ENCODE data around the gene CSMD2. TPM values are rescaled to one million over a fixed set of nuclear protein-coding genes. Genes with fewer than 3 reads are reported as not detected.

The CSMD2 gene
- total and polyA plus RNA-seq, 7 experiments from 2014 or later: 0.02 TPM; not detected in 6

- Histone ChIP-seq H3K36me3 (ENCODE audit: control insufficient read depth in 2 of 3, insufficient read depth in 3 of 3, low read length in 3 of 3) (no peaks in the 10 kb centered on the region), H3K4me1 (ENCODE audit: control insufficient read depth in 2 of 2, insufficient read depth in 2 of 2, low read length in 2 of 2) (no peaks in the 10 kb centered on the region), H3K4me3 (ENCODE audit: low read length) (no peak overlapping the region), H3K9me3 (ENCODE audit: control insufficient read depth in 2 of 3, low read length in 3 of 3) (no peaks in the 10 kb centered on the region), H3K27ac (ENCODE audit: low read depth, low read length) (no peak overlapping the region), H3K27me3 (ENCODE audit: control insufficient read depth in 2 of 2, insufficient read depth in 2 of 2, low read length in 2 of 2) (no peaks in the 10 kb centered on the region)
- DNase-seq (no peak), ATAC-seq (no peak)
- H3K36me3 Mint-ChIP-seq: no peaks in the 10 kb centered on the region
- ChIA-PET POLR2A (no interaction called here), CTCF (no interaction called here)
- H3K4me1 Mint-ChIP-seq: no peaks in the 10 kb centered on the region
- H3K4me3 Mint-ChIP-seq: no peak overlapping the region
- H3K27me3 Mint-ChIP-seq: peaks cover 0 to 11% (median 0%) of the 10 kb centered on the region in 5 donors
- intact Hi-C loops (cut with micrococcal nuclease): no loop called here
- no peaks in the 10 kb centered on the region for H3K9me3 Mint-ChIP-seq
- no peak overlapping the region for H3K27ac Mint-ChIP-seq
Observed at GRCh38 chr1:33946836-33947235, 218.2 kb downstream of the CSMD2 start.

- Mint-ChIP-seq H3K4me3 (no peak overlapping the region), H3K36me3 (no peaks in the 10 kb centered on the region), H3K27ac (no peak overlapping the region), H3K9me3 (peaks cover 0 to 4% (median 0%) of the 10 kb centered on the region in 11 donors), H3K27me3 (peaks cover 0 to 11% (median 0%) of the 10 kb centered on the region in 5 donors), H3K4me1 (no peaks in the 10 kb centered on the region)
- Histone ChIP-seq H3K36me3 (ENCODE audit: control insufficient read depth in 2 of 3, insufficient read depth in 3 of 3, low read length in 3 of 3) (no peaks in the 10 kb centered on the region), H3K27ac (ENCODE audit: low read depth, low read length) (no peak overlapping the region), H3K4me3 (ENCODE audit: low read length) (no peak overlapping the region), H3K27me3 (ENCODE audit: control insufficient read depth in 2 of 2, insufficient read depth in 2 of 2, low read length in 2 of 2) (no peaks in the 10 kb centered on the region), H3K9me3 (ENCODE audit: control insufficient read depth in 2 of 3, low read length in 3 of 3) (no peaks in the 10 kb centered on the region), H3K4me1 (ENCODE audit: control insufficient read depth in 2 of 2, insufficient read depth in 2 of 2, low read length in 2 of 2) (no peaks in the 10 kb centered on the region)
- CTCF ChIA-PET: interaction anchor here (0.6 kb wide), 1 partner anchor 1233 kb away, joined by 3 read pairs; no protein-coding TSS in a partner anchor
- intact Hi-C loops (cut with micrococcal nuclease): no loop called here
- POLR2A ChIA-PET: no interaction called here
- DNase-seq (no peak), ATAC-seq (no peak)
Observed at GRCh38 chr1:33944846-33945245, 220.2 kb downstream of the CSMD2 start.

GRCh38 chr1:33943978-33944377 is 221.1 kb downstream of the CSMD2 start:
- H3K4me3 Mint-ChIP-seq: no peak overlapping the region
- DNase-seq: no peak
- H3K27me3 ChIP-seq (ENCODE audit: control insufficient read depth in 2 of 2, insufficient read depth in 2 of 2, low read length in 2 of 2): no peaks in the 10 kb centered on the region
- intact Hi-C loops (cut with micrococcal nuclease): no loop called here
- no peaks in the 10 kb centered on the region for H3K36me3 Mint-ChIP-seq
- POLR2A ChIA-PET: no interaction called here
- no peaks in the 10 kb centered on the region for H3K4me1 ChIP-seq (ENCODE audit: control insufficient read depth in 2 of 2, insufficient read depth in 2 of 2, low read length in 2 of 2)
- no peak overlapping the region for H3K4me3 ChIP-seq (ENCODE audit: low read length)
- H3K9me3 ChIP-seq (ENCODE audit: control insufficient read depth in 2 of 3, low read length in 3 of 3): peaks cover 0 to 3% (median 0%) of the 10 kb centered on the region in 3 experiments
- no peaks in the 10 kb centered on the region for H3K4me1 Mint-ChIP-seq
- H3K27me3 Mint-ChIP-seq: peaks cover 0 to 14% (median 2%) of the 10 kb centered on the region in 5 donors
- H3K27ac ChIP-seq (ENCODE audit: low read depth, low read length): no peak overlapping the region
- peaks cover 0 to 4% (median 0%) of the 10 kb centered on the region in 11 donors for H3K9me3 Mint-ChIP-seq
- ATAC-seq: no peak
- no peaks in the 10 kb centered on the region for H3K36me3 ChIP-seq (ENCODE audit: control insufficient read depth in 2 of 3, insufficient read depth in 3 of 3, low read length in 3 of 3)
- H3K27ac Mint-ChIP-seq: no peak overlapping the region
- CTCF ChIA-PET: no interaction called here

GRCh38 chr1:33932871-33933270 is 232.2 kb downstream of the CSMD2 start:
- intact Hi-C loops (cut with micrococcal nuclease): no loop called here
- Histone ChIP-seq H3K4me1 (ENCODE audit: control insufficient read depth in 2 of 2, insufficient read depth in 2 of 2, low read length in 2 of 2) (no peaks in the 10 kb centered on the region), H3K9me3 (ENCODE audit: control insufficient read depth in 2 of 3, low read length in 3 of 3) (peaks cover 0 to 1% (median 0%) of the 10 kb centered on the region in 3 experiments), H3K4me3 (ENCODE audit: low read length) (no peak overlapping the region), H3K27me3 (ENCODE audit: control insufficient read depth in 2 of 2, insufficient read depth in 2 of 2, low read length in 2 of 2) (no peaks in the 10 kb centered on the region), H3K27ac (ENCODE audit: low read depth, low read length) (no peak overlapping the region), H3K36me3 (ENCODE audit: control insufficient read depth in 2 of 3, insufficient read depth in 3 of 3, low read length in 3 of 3) (no peaks in the 10 kb centered on the region)
- CTCF ChIA-PET: no interaction called here
- H3K27me3 Mint-ChIP-seq: peaks cover 2 to 47% (median 33%) of the 10 kb centered on the region in 5 donors
- no peak overlapping the region for H3K27ac Mint-ChIP-seq
- DNase-seq (no peak), ATAC-seq (no peak)
- peaks cover 0 to 8% (median 3%) of the 10 kb centered on the region in 11 donors for H3K9me3 Mint-ChIP-seq
- H3K4me1 Mint-ChIP-seq: no peaks in the 10 kb centered on the region
- POLR2A ChIA-PET: no interaction called here
- no peak overlapping the region for H3K4me3 Mint-ChIP-seq
- H3K36me3 Mint-ChIP-seq: no peaks in the 10 kb centered on the region

GRCh38 chr1:33931111-33931475 is 233.9 kb downstream of the CSMD2 start:
- ATAC-seq (no peak), DNase-seq (no peak)
- ChIA-PET CTCF (no interaction called here), POLR2A (no interaction called here)
- Mint-ChIP-seq H3K27ac (no peak overlapping the region), H3K36me3 (no peaks in the 10 kb centered on the region), H3K9me3 (peaks cover 0 to 8% (median 0%) of the 10 kb centered on the region in 11 donors), H3K27me3 (peaks cover 2 to 47% (median 33%) of the 10 kb centered on the region in 5 donors), H3K4me1 (no peaks in the 10 kb centered on the region), H3K4me3 (no peak overlapping the region)
- Histone ChIP-seq H3K27me3 (ENCODE audit: control insufficient read depth in 2 of 2, insufficient read depth in 2 of 2, low read length in 2 of 2) (no peaks in the 10 kb centered on the region), H3K4me3 (ENCODE audit: low read length) (no peak overlapping the region), H3K36me3 (ENCODE audit: control insufficient read depth in 2 of 3, insufficient read depth in 3 of 3, low read length in 3 of 3) (no peaks in the 10 kb centered on the region), H3K27ac (ENCODE audit: low read depth, low read length) (no peak overlapping the region), H3K9me3 (ENCODE audit: control insufficient read depth in 2 of 3, low read length in 3 of 3) (no peaks in the 10 kb centered on the region), H3K4me1 (ENCODE audit: control insufficient read depth in 2 of 2, insufficient read depth in 2 of 2, low read length in 2 of 2) (no peaks in the 10 kb centered on the region)
- intact Hi-C loops (cut with micrococcal nuclease): no loop called here

- no peaks in the 10 kb centered on the region for H3K4me1 ChIP-seq (ENCODE audit: control insufficient read depth in 2 of 2, insufficient read depth in 2 of 2, low read length in 2 of 2)
- H3K4me3 ChIP-seq (ENCODE audit: low read length): no peak overlapping the region
- no peaks in the 10 kb centered on the region for H3K36me3 ChIP-seq (ENCODE audit: control insufficient read depth in 2 of 3, insufficient read depth in 3 of 3, low read length in 3 of 3)
- intact Hi-C loops (cut with micrococcal nuclease): no loop called here
- H3K9me3 Mint-ChIP-seq: peaks cover 0 to 11% (median 2%) of the 10 kb centered on the region in 11 donors
- ATAC-seq (no peak), DNase-seq (no peak)
- POLR2A ChIA-PET: no interaction called here
- CTCF ChIA-PET: interaction anchor here (0.7 kb wide), 1 partner anchor 132 kb away, joined by 3 read pairs; no protein-coding TSS in a partner anchor
- H3K27me3 Mint-ChIP-seq: peaks cover 2 to 47% (median 33%) of the 10 kb centered on the region in 5 donors
- no peaks in the 10 kb centered on the region for H3K27me3 ChIP-seq (ENCODE audit: control insufficient read depth in 2 of 2, insufficient read depth in 2 of 2, low read length in 2 of 2)
- no peak overlapping the region for H3K27ac Mint-ChIP-seq
- H3K4me3 Mint-ChIP-seq: no peak overlapping the region
- H3K27ac ChIP-seq (ENCODE audit: low read depth, low read length): no peak overlapping the region
- no peaks in the 10 kb centered on the region for H3K4me1 Mint-ChIP-seq
- H3K36me3 Mint-ChIP-seq: no peaks in the 10 kb centered on the region
- no peaks in the 10 kb centered on the region for H3K9me3 ChIP-seq (ENCODE audit: control insufficient read depth in 2 of 3, low read length in 3 of 3)
Observed at GRCh38 chr1:33930346-33931110, 234.5 kb downstream of the CSMD2 start.

- H3K27me3 Mint-ChIP-seq: peaks cover 2 to 37% (median 18%) of the 10 kb centered on the region in 5 donors
Observed at GRCh38 chr1:33928251-33928650, 236.8 kb downstream of the CSMD2 start.

More at GRCh38 chr1:33928251-33928650, 236.8 kb downstream of the CSMD2 start:
- Histone ChIP-seq H3K27me3 (ENCODE audit: control insufficient read depth in 2 of 2, insufficient read depth in 2 of 2, low read length in 2 of 2) (no peaks in the 10 kb centered on the region), H3K36me3 (ENCODE audit: control insufficient read depth in 2 of 3, insufficient read depth in 3 of 3, low read length in 3 of 3) (no peaks in the 10 kb centered on the region), H3K27ac (ENCODE audit: low read depth, low read length) (no peak overlapping the region), H3K9me3 (ENCODE audit: control insufficient read depth in 2 of 3, low read length in 3 of 3) (no peaks in the 10 kb centered on the region), H3K4me1 (ENCODE audit: control insufficient read depth in 2 of 2, insufficient read depth in 2 of 2, low read length in 2 of 2) (no peaks in the 10 kb centered on the region), H3K4me3 (ENCODE audit: low read length) (no peak overlapping the region)
- Mint-ChIP-seq H3K9me3 (peaks cover 0 to 10% (median 3%) of the 10 kb centered on the region in 11 donors), H3K36me3 (no peaks in the 10 kb centered on the region), H3K4me3 (no peak overlapping the region), H3K4me1 (no peaks in the 10 kb centered on the region), H3K27ac (no peak overlapping the region)
- intact Hi-C loops (cut with micrococcal nuclease): no loop called here
- CTCF ChIA-PET: no interaction called here
- ATAC-seq: no peak
- DNase-seq: no peak
- POLR2A ChIA-PET: no interaction called here
